Measurements from ENCODE around the gene SMARCE1. TPM values are rescaled to one million over a fixed set of nuclear protein-coding genes. Genes with fewer than 3 reads are reported as not detected.
A peak's percentile ranks its signal among the peaks of the same experiment; 100 is the strongest.

SMARCE1 gene
- total RNA-seq, 4 donors from 2014 or later, result 46.7 to 133 (median 71.6) TPM

- Histone ChIP-seq H3K27me3 (no peaks in the 10 kb centered on the region), H3K4me3 (no peak overlapping the region), H3K9me3 (no peaks in the 10 kb centered on the region), H3K36me3 (peaks cover 0 to 42% (median 0%) of the 10 kb centered on the region in 3 donors), H3K4me1 (peaks cover 0 to 34% (median 5%) of the 10 kb centered on the region in 4 donors), H3K27ac (no peak overlapping the region)
- no peak for DNase-seq
- no peak for TF ChIP-seq POLR2A (IDR thresholded peaks at IDR 0.05)
- TF ChIP-seq, protein P1, sequence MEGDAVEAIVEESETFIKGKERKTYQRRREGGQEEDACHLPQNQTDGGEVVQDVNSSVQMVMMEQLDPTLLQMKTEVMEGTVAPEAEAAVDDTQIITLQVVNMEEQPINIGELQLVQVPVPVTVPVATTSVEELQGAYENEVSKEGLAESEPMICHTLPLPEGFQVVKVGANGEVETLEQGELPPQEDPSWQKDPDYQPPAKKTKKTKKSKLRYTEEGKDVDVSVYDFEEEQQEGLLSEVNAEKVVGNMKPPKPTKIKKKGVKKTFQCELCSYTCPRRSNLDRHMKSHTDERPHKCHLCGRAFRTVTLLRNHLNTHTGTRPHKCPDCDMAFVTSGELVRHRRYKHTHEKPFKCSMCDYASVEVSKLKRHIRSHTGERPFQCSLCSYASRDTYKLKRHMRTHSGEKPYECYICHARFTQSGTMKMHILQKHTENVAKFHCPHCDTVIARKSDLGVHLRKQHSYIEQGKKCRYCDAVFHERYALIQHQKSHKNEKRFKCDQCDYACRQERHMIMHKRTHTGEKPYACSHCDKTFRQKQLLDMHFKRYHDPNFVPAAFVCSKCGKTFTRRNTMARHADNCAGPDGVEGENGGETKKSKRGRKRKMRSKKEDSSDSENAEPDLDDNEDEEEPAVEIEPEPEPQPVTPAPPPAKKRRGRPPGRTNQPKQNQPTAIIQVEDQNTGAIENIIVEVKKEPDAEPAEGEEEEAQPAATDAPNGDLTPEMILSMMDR (IDR thresholded peaks at IDR 0.05), result no peak
Measured at GRCh38 chr17:40645943-40646342, 1.7 kb downstream of the SMARCE1 start.

DNA sequence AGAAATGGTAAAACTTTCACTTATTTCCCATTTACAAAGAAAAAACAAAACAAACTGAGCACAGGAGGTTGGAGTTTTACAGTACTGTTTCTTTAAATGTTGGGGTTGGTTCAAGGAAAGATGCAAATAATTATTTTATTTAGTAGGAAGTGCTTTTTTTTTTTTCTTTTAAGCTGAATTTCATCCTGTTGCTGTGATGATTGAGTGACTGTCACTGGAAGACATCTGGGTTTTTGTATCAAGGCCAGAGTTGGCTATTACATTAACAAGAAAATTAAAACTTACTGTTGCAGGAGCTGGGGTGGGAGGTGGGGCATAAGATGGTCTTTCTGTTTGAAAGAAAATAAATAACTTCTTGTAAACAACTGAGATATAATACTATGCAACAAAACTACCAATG lies 2.3 kb downstream of the SMARCE1 start:
- TF ChIP-seq, protein P1 (IDR thresholded peaks at IDR 0.05), result no peak
- TF ChIP-seq POLR2A (IDR thresholded peaks at IDR 0.05), result no peak
- no peak for DNase-seq
- Histone ChIP-seq H3K27me3 (no peaks in the 10 kb centered on the region), H3K27ac (no peak overlapping the region), H3K4me3 (no peak overlapping the region), H3K9me3 (no peaks in the 10 kb centered on the region), H3K4me1 (peaks cover 0 to 34% (median 5%) of the 10 kb centered on the region in 4 donors), H3K36me3 (peaks cover 0 to 48% (median 0%) of the 10 kb centered on the region in 3 donors)

DNA sequence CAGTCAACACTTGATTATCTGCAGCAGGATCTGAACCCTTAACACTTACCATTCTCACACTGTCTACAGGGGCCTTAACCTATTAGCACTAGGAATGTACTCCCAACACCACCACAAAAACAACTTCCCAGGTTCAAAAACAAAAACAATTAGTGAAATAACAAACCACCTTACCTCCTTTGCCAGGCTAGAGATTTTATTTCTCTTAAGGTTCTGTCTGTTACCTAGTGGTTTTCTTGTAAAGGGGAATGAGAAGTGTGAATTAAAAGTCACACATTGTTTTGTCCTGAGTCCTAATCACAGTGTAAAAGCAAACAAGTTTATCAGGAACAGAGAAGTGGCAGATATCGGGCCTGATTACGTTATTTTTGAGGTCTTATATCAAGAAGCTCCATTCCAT lies 9.7 kb downstream of the SMARCE1 start:
- no peak for DNase-seq
- TF ChIP-seq POLR2A (IDR thresholded peaks at IDR 0.05), result no peak
- TF ChIP-seq, protein P1 (IDR thresholded peaks at IDR 0.05), result no peak
- H3K36me3 ChIP-seq, result peaks cover 0 to 80% (median 0%) of the 10 kb centered on the region in 3 donors

GRCh38 chr17:40633871-40634270 lies 13.7 kb downstream of the SMARCE1 start:
- H3K27me3 ChIP-seq, result no peaks in the 10 kb centered on the region
- TF ChIP-seq, protein P1 (IDR thresholded peaks at IDR 0.05), result no peak
- TF ChIP-seq POLR2A (IDR thresholded peaks at IDR 0.05), result no peak
- H3K4me3 ChIP-seq, result no peak overlapping the region
- H3K36me3 ChIP-seq, result peaks cover 0 to 91% (median 0%) of the 10 kb centered on the region in 3 donors
- no peaks in the 10 kb centered on the region for H3K4me1 ChIP-seq
- H3K27ac ChIP-seq, result no peak overlapping the region
- DNase-seq, result no peak
- no peaks in the 10 kb centered on the region for H3K9me3 ChIP-seq

More for the DNA sequence above, 9.7 kb downstream of the SMARCE1 start:
- Histone ChIP-seq H3K27ac (no peak overlapping the region), H3K4me3 (no peak overlapping the region), H3K4me1 (no peaks in the 10 kb centered on the region), H3K9me3 (no peaks in the 10 kb centered on the region), H3K27me3 (no peaks in the 10 kb centered on the region)

DNA sequence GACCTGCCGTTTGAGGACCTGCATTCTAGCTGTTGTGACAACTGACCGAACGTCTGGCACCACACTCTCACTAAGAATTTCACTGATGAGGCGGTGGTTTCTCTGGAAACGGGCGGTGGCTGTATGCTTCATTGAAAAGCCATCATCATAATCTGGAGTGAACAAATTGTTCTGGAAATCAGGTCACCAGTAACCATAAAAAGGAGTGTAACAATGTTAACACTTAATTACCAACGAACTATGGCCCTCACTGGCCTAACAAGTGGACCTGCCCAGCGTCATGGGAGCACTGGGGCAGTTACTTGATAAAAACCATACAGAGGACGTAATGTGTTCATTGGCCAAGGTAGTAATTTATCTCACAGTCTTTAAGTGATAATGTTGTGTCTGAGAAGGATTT lies 15.4 kb downstream of the SMARCE1 start:
- Histone ChIP-seq H3K27ac (peak overlapping the region in 3 of 4 donors; percentile 37 to 77 (median 39)), H3K4me3 (no peak overlapping the region), H3K4me1 (no peaks in the 10 kb centered on the region), H3K27me3 (no peaks in the 10 kb centered on the region), H3K36me3 (peaks cover 0 to 100% (median 0%) of the 10 kb centered on the region in 3 donors), H3K9me3 (no peaks in the 10 kb centered on the region)
- peak in 2 of 3 donors; percentile 57 to 70 for DNase-seq
- TF ChIP-seq, protein P1 (IDR thresholded peaks at IDR 0.05), result no peak
- no peak for TF ChIP-seq POLR2A (IDR thresholded peaks at IDR 0.05)

- TF ChIP-seq, protein P1 (IDR thresholded peaks at IDR 0.05), result no peak
- no peak for TF ChIP-seq POLR2A (IDR thresholded peaks at IDR 0.05)
- no peaks in the 10 kb centered on the region for H3K4me1 ChIP-seq
- no peaks in the 10 kb centered on the region for H3K27me3 ChIP-seq
- H3K27ac ChIP-seq, result no peak overlapping the region
- H3K9me3 ChIP-seq, result no peaks in the 10 kb centered on the region
- no peak overlapping the region for H3K4me3 ChIP-seq
- DNase-seq, result no peak
- peaks cover 0 to 78% (median 0%) of the 10 kb centered on the region in 3 donors for H3K36me3 ChIP-seq
Measured at GRCh38 chr17:40629842-40630241, 17.8 kb downstream of the SMARCE1 start.

All from Peyer's patch (tissue), 4 donors.